PFSK-1 (cell line): ENCODE data around the gene CEP350.

Experiments
- FOXP2 ChIP-seq: optimal IDR thresholded peaks from 2 replicates; pipeline ENCODE3; 2011; ENCODE audit warnings: borderline replicate concordance, control low read depth, inconsistent platforms; ENCODE audit not compliant: insufficient read depth; ENCODE audit errors: extremely low read length, extremely low read depth
- POLR2AphosphoS5 ChIP-seq: IDR thresholded peaks from 2 replicates; pipeline ENCODE4 v1.6.1; 2012; ENCODE audit warnings: low read depth, mild to moderate bottlenecking, control low read depth, low read length, moderate library complexity
- SIN3A ChIP-seq: IDR thresholded peaks from 2 replicates; pipeline ENCODE4 v1.6.1; 2012; ENCODE audit warnings: mild to moderate bottlenecking, low read length, moderate library complexity, borderline replicate concordance; ENCODE audit not compliant: insufficient read depth
- TAF1 ChIP-seq: IDR thresholded peaks from 2 replicates; pipeline ENCODE4 v1.6.1; 2012; ENCODE audit warnings: low read length, control low read depth, borderline replicate concordance; ENCODE audit not compliant: insufficient read depth
- TF ChIP-seq, protein P1 (sequence below), 2 experiments: IDR thresholded peaks; 2 replicates each; pipeline versions ENCODE4 v1.6.1 to v1.8.0; 2011 to 2012; ENCODE audit warnings: low read depth in 2 of 2, low read length in 2 of 2, control low read depth in 1 of 2, inconsistent platforms in 1 of 2, mild to moderate bottlenecking in 1 of 2, moderate library complexity in 1 of 2; ENCODE audit not compliant: insufficient read depth in 1 of 2

The CEP350 gene

DNA sequence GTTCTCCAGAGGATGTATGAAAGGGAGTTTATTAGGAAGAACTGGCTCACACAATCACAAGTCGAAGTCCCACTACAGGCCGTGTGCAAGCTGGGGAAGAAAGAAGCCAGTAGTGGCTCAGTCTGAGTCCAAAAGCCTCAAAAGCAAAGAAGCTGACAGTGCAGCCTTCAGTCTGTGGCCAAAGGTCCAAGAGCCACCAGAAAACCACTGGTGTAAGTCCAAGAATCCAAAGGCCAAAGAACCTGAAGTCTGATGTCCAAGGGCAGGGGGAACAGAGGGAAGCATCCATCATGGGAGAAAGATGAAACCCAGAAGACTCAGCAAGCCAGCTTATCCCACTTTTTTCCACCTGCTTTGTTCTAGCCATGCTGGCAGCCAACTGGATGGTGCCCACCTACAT lies 21.4 kb upstream of the CEP350 start:
- TF ChIP-seq, protein P1, sequence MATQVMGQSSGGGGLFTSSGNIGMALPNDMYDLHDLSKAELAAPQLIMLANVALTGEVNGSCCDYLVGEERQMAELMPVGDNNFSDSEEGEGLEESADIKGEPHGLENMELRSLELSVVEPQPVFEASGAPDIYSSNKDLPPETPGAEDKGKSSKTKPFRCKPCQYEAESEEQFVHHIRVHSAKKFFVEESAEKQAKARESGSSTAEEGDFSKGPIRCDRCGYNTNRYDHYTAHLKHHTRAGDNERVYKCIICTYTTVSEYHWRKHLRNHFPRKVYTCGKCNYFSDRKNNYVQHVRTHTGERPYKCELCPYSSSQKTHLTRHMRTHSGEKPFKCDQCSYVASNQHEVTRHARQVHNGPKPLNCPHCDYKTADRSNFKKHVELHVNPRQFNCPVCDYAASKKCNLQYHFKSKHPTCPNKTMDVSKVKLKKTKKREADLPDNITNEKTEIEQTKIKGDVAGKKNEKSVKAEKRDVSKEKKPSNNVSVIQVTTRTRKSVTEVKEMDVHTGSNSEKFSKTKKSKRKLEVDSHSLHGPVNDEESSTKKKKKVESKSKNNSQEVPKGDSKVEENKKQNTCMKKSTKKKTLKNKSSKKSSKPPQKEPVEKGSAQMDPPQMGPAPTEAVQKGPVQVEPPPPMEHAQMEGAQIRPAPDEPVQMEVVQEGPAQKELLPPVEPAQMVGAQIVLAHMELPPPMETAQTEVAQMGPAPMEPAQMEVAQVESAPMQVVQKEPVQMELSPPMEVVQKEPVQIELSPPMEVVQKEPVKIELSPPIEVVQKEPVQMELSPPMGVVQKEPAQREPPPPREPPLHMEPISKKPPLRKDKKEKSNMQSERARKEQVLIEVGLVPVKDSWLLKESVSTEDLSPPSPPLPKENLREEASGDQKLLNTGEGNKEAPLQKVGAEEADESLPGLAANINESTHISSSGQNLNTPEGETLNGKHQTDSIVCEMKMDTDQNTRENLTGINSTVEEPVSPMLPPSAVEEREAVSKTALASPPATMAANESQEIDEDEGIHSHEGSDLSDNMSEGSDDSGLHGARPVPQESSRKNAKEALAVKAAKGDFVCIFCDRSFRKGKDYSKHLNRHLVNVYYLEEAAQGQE (IDR thresholded peaks at IDR 0.05; ENCODE audit: insufficient read depth in 1 of 2, low read depth in 2 of 2, low read length in 2 of 2) = no peak
- TF ChIP-seq SIN3A = no peak
- TF ChIP-seq FOXP2 = no peak
- TF ChIP-seq TAF1 = no peak
- TF ChIP-seq POLR2AphosphoS5 = no peak

GRCh38 chr1:179935909-179936496 lies 18.6 kb upstream of the CEP350 start:
- TF ChIP-seq POLR2AphosphoS5 (no peak), FOXP2 (no peak), TAF1 (no peak), SIN3A (no peak)
- TF ChIP-seq, protein P1 (IDR thresholded peaks at IDR 0.05; ENCODE audit: insufficient read depth in 1 of 2, low read depth in 2 of 2, low read length in 2 of 2) = no peak

DNA sequence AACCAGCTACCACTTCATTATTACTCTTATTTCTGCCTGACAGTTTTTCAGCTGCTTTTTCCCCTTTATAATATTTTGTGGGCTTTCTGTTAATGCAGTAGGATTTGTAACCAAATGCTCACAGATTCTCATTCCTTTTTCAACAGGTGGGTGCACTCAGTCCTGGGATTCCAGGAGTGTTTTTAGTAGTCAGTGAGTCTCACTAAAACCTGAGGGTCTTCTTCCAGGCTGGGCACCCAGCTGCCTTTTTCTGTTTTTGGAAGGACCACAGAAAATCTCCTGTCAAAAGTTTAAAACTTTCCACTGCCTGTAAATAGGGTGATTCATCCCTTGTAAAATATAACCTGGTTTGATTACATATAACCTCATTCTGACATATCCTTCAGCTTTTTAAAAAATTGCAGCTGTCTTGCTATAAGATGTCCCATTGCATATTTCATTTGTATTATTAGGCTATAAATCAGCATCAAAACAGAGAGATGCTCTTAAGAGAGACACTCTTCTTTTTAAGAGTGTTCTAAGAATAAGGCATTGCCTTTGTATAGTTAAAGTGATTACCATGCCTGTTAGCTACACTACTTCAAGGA lies 16.8 kb upstream of the CEP350 start:
- TF ChIP-seq SIN3A (no peak), TAF1 (no peak), FOXP2 (no peak), POLR2AphosphoS5 (no peak)
- TF ChIP-seq, protein P1 (IDR thresholded peaks at IDR 0.05; ENCODE audit: insufficient read depth in 1 of 2, low read depth in 2 of 2, low read length in 2 of 2) = no peak

GRCh38 chr1:179938752-179939151 lies 15.9 kb upstream of the CEP350 start:
- TF ChIP-seq SIN3A (no peak), TAF1 (no peak), FOXP2 (no peak), POLR2AphosphoS5 (no peak)
- TF ChIP-seq, protein P1 (IDR thresholded peaks at IDR 0.05; ENCODE audit: insufficient read depth in 1 of 2, low read depth in 2 of 2, low read length in 2 of 2) = no peak
